ENCODE results near the gene PRRX2.

DNA sequence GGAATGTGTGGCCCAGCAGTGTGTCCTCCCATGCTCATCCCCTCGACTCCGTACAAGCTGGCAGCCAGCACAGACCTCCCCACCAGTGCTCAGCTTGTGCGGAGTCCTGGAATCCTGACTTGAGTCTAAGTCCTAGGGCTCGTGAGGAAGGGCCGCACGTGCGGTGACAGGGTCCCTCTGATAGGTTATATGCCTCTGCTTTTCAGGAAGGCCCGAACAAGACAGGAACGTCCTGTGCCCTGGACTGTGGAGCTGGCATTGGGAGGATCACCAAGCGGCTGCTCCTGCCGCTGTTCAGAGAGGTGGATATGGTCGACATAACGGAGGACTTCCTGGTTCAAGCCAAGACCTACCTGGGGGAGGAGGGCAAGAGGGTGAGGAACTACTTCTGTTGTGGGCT, 31.6 kb upstream of the PRRX2 start:
- TF ChIP-seq POLR2A (IDR thresholded peaks at IDR 0.05) (no peak), POLR2AphosphoS5 (IDR thresholded peaks at IDR 0.05) (no peak), EP300 (IDR thresholded peaks at IDR 0.05) (no peak)
- TF ChIP-seq, protein P1, sequence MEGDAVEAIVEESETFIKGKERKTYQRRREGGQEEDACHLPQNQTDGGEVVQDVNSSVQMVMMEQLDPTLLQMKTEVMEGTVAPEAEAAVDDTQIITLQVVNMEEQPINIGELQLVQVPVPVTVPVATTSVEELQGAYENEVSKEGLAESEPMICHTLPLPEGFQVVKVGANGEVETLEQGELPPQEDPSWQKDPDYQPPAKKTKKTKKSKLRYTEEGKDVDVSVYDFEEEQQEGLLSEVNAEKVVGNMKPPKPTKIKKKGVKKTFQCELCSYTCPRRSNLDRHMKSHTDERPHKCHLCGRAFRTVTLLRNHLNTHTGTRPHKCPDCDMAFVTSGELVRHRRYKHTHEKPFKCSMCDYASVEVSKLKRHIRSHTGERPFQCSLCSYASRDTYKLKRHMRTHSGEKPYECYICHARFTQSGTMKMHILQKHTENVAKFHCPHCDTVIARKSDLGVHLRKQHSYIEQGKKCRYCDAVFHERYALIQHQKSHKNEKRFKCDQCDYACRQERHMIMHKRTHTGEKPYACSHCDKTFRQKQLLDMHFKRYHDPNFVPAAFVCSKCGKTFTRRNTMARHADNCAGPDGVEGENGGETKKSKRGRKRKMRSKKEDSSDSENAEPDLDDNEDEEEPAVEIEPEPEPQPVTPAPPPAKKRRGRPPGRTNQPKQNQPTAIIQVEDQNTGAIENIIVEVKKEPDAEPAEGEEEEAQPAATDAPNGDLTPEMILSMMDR (IDR thresholded peaks at IDR 0.05) = no peak

Measured in upper lobe of left lung (tissue), 4 donors.